ENCODE results near the gene CFAP20.

- no peak for TF ChIP-seq CTCF (conservative IDR thresholded peaks at IDR 0.05; ENCODE audit: low read depth, low read length)
- no peak for TF ChIP-seq EZH2 (IDR thresholded peaks at IDR 0.05; ENCODE audit: borderline replicate concordance, low read depth, low read length, poor library complexity, severe bottlenecking)
Observed at GRCh38 chr16:58116529-58116928, 12.7 kb downstream of the CFAP20 start.

All from A673 (cell line).